H9 (cell line): ENCODE data around the gene CFAP57. TPM values are rescaled to one million over a fixed set of nuclear protein-coding genes. Genes with fewer than 3 reads are reported as not detected.

Experiments
- DNase-seq: peaks from one replicate; pipeline ENCODE4 v3.0.0-alpha.2; 2017
- H2AFZ ChIP-seq: one replicate; pipeline ENCODE4 v1.6.1; 2013; ENCODE audit warnings: mild to moderate bottlenecking, low read length, control low read depth, moderate library complexity
- H2AK5ac ChIP-seq: 2 replicates; pipeline ENCODE4 v1.6.1; 2013; ENCODE audit warnings: low read length, control low read depth, mixed read lengths; ENCODE audit not compliant: insufficient read length
- H2BK120ac ChIP-seq: one replicate; pipeline ENCODE4 v1.6.1; 2013; ENCODE audit warnings: low read depth, mild to moderate bottlenecking, low read length, control low read depth, inconsistent platforms; ENCODE audit not compliant: poor library complexity, severe bottlenecking
- H2BK12ac ChIP-seq: 2 replicates; pipeline ENCODE4 v1.6.1; 2013; ENCODE audit warnings: low read length, control low read depth, mixed read lengths, low read depth; ENCODE audit not compliant: insufficient read length
- H2BK15ac ChIP-seq: 2 replicates; pipeline ENCODE4 v1.6.1; 2013; ENCODE audit warnings: low read depth, low read length, control low read depth
- H2BK20ac ChIP-seq: one replicate; pipeline ENCODE4 v1.6.1; 2013; ENCODE audit warnings: low read depth, mild to moderate bottlenecking, low read length, control low read depth, inconsistent platforms; ENCODE audit not compliant: poor library complexity, severe bottlenecking
- H2BK5ac ChIP-seq: 2 replicates; pipeline ENCODE4 v1.6.1; 2013; ENCODE audit warnings: low read length, control low read depth, mixed read lengths; ENCODE audit not compliant: insufficient read length
- H3K14ac ChIP-seq: 2 replicates; pipeline ENCODE4 v1.6.1; 2013; ENCODE audit warnings: low read length, control low read depth; ENCODE audit not compliant: insufficient read depth
- H3K18ac ChIP-seq: 2 replicates; pipeline ENCODE4 v1.6.1; 2013; ENCODE audit warnings: low read depth, mild to moderate bottlenecking, mixed read lengths, low read length, control low read depth; ENCODE audit not compliant: insufficient read length
- H3K23ac ChIP-seq: 2 replicates; pipeline ENCODE4 v1.6.1; 2013; ENCODE audit warnings: low read length, control low read depth, mixed read lengths, low read depth; ENCODE audit not compliant: insufficient read length
- H3K23me2 ChIP-seq: 2 replicates; pipeline ENCODE4 v1.6.1; 2013; ENCODE audit warnings: low read depth, mild to moderate bottlenecking, mixed read lengths, low read length, control low read depth; ENCODE audit not compliant: insufficient read length, poor library complexity, severe bottlenecking
- H3K27ac ChIP-seq: 2 replicates; pipeline ENCODE4 v1.5.1; 2013; ENCODE audit warnings: low read length, control low read depth, mixed read lengths, low read depth; ENCODE audit not compliant: insufficient read length
- H3K27me3 ChIP-seq: 2 replicates; pipeline ENCODE4 v1.6.1; 2013; ENCODE audit warnings: low read length, control low read depth, inconsistent platforms; ENCODE audit not compliant: insufficient read depth
- H3K4ac ChIP-seq: 2 replicates; pipeline ENCODE4 v1.6.1; 2013; ENCODE audit warnings: low read depth, mild to moderate bottlenecking, control low read depth, inconsistent platforms, low read length, moderate library complexity
- H3K4me1 ChIP-seq: 2 replicates; pipeline ENCODE4 v1.6.1; 2013; ENCODE audit warnings: low read length, control low read depth, inconsistent platforms; ENCODE audit not compliant: insufficient read depth
- H3K4me2 ChIP-seq: 2 replicates; pipeline ENCODE4 v1.6.1; 2013; ENCODE audit warnings: low read length, control low read depth, mixed read lengths; ENCODE audit not compliant: insufficient read length, insufficient read depth
- H3K56ac ChIP-seq: 2 replicates; pipeline ENCODE4 v1.6.1; 2013; ENCODE audit warnings: low read depth, mild to moderate bottlenecking, mixed read lengths, low read length, control low read depth; ENCODE audit not compliant: insufficient read length
- H3K79me1 ChIP-seq: 2 replicates; pipeline ENCODE4 v1.6.1; 2013; ENCODE audit warnings: low read depth, mild to moderate bottlenecking, moderate library complexity, low read length, control low read depth, inconsistent platforms; ENCODE audit not compliant: insufficient read depth, poor library complexity, severe bottlenecking
- H3K79me2 ChIP-seq: 2 replicates; pipeline ENCODE4 v1.6.1; 2013; ENCODE audit warnings: low read length, control low read depth, inconsistent platforms; ENCODE audit not compliant: insufficient read depth
- H3K9ac ChIP-seq: 2 replicates; pipeline ENCODE4 v1.6.1; 2013; ENCODE audit warnings: low read length, control low read depth, mixed read lengths; ENCODE audit not compliant: insufficient read length; ENCODE audit errors: extremely low read depth
- H3K9me3 ChIP-seq: one replicate; pipeline ENCODE4 v1.6.1; 2013; ENCODE audit warnings: low read depth, low read length, inconsistent platforms; ENCODE audit not compliant: control insufficient read depth
- H3T11ph ChIP-seq: one replicate; pipeline ENCODE4 v1.6.1; 2013; ENCODE audit warnings: mild to moderate bottlenecking, low read length, control low read depth, inconsistent platforms
- H4K20me1 ChIP-seq: one replicate; pipeline ENCODE4 v1.6.1; 2013; ENCODE audit not compliant: control insufficient read depth, insufficient read length, insufficient read depth
- H4K5ac ChIP-seq: 2 replicates; pipeline ENCODE4 v1.6.1; 2013; ENCODE audit warnings: low read depth, mild to moderate bottlenecking, mixed read lengths, low read length, control low read depth; ENCODE audit not compliant: insufficient read length
- H4K8ac ChIP-seq: replicated peaks from 2 replicates; pipeline ENCODE4 v1.6.1; 2013; ENCODE audit warnings: low read length, control low read depth, mixed read lengths, low read depth; ENCODE audit not compliant: insufficient read length
- H4K91ac ChIP-seq: 2 replicates; pipeline ENCODE4 v1.6.1; 2013; ENCODE audit warnings: low read depth, mild to moderate bottlenecking, moderate library complexity, mixed read lengths, low read length, control low read depth; ENCODE audit not compliant: insufficient read length
- H3K27ac Mint-ChIP-seq, 3 experiments: 2 replicates in 2 of 3; 3 replicates in 1 of 3; pipeline ENCODE4 v1.8.0; 2020 to 2021; ENCODE audit warnings: mixed read lengths in 3 of 3, mild to moderate bottlenecking in 1 of 3, moderate library complexity in 1 of 3
- H3K27me3 Mint-ChIP-seq: 2 replicates; pipeline ENCODE4 v1.8.0; 2021; ENCODE audit warnings: low read depth, mild to moderate bottlenecking, moderate library complexity, mixed read lengths
- H3K36me3 Mint-ChIP-seq, 3 experiments: 2 replicates in 2 of 3; 3 replicates in 1 of 3; pipeline ENCODE4 v1.8.0; 2020 to 2021; ENCODE audit warnings: low read depth in 3 of 3, mixed read lengths in 3 of 3; ENCODE audit not compliant: insufficient read depth in 1 of 3
- H3K4me1 Mint-ChIP-seq, 2 experiments: 2 replicates each; pipeline ENCODE4 v1.8.0; 2020; ENCODE audit warnings: mixed read lengths in 2 of 2
- H3K4me3 Mint-ChIP-seq, 2 experiments: 2 replicates in 1 of 2; 3 replicates in 1 of 2; pipeline ENCODE4 v1.8.0; 2020 to 2021; ENCODE audit warnings: mild to moderate bottlenecking in 2 of 2, mixed read lengths in 2 of 2, moderate library complexity in 1 of 2
- H3K9me3 Mint-ChIP-seq, 2 experiments: 2 replicates in 1 of 2; 3 replicates in 1 of 2; pipeline ENCODE4 v1.8.0; 2020; ENCODE audit warnings: mild to moderate bottlenecking in 2 of 2, mixed read lengths in 2 of 2, moderate library complexity in 1 of 2
- WGBS: extraction: QIAGEN DNeasy Blood & Tissue Kit; methylation state at CpG from one replicate; pipeline ENCODE4 v1.1.7; 2013; ENCODE audit warnings: missing lambda C conversion rate, low lambda C conversion rate, mixed read lengths; ENCODE audit not compliant: insufficient read length; ENCODE audit errors: extremely low coverage; 5-methylcytosine and 5-hydroxymethylcytosine counted together
- total RNA-seq: library from RNA; stranded (reverse); gene quantifications from 2 replicates; pipeline ENCODE4 v1.2.1, GENCODE V29; 2021
- TF ChIP-seq, protein P1 (sequence below): fragments of 200-600 bp; sonication (generic); conservative IDR thresholded peaks from 3 replicates; pipeline ENCODE4 v1.8.0; 2021; ENCODE audit warnings: antibody characterized with exemption, mild to moderate bottlenecking

Gene CFAP57
- total RNA-seq, 1 experiment from 2014 or later, result 0.33 TPM

DNA sequence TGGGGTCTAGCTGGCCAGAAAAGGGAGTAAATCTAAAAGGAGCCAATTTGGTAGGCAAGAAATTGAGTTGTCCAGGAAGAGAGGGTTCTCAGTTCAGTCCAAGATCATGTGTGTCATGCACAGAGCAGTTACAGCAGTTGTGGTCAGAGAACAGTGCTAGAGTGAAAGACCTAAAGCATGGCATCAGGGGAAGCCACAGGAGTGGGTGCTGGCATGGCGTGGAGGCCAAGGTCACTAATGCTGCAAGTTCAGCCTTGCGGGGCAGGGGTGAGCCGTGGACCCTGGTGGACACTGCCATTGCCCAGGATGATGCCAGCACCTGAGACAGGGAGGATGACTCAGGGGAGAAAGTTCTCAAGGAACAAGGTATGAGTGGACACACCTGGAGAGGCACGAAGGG lies 81.0 kb downstream of the CFAP57 start:
- no peak overlapping the region for H4K91ac ChIP-seq
- H3K23ac ChIP-seq, result no peak overlapping the region
- no peak overlapping the region for H2AK5ac ChIP-seq
- no CpG with 5 or more reads among the region's 4 CpGs for WGBS
- H3K18ac ChIP-seq, result no peak overlapping the region
- H2BK15ac ChIP-seq, result no peak overlapping the region
- no peak overlapping the region for H2BK5ac ChIP-seq
- H3K9ac ChIP-seq, result no peak overlapping the region
- no peaks in the 10 kb centered on the region for H3K79me1 ChIP-seq
- H3K4me2 ChIP-seq, result no peak overlapping the region
- H3K27me3 ChIP-seq, result no peaks in the 10 kb centered on the region
- no peak overlapping the region for H3K56ac ChIP-seq
- no peak overlapping the region for H3K27ac ChIP-seq
- H3K23me2 ChIP-seq, result no peaks in the 10 kb centered on the region
- H3K79me2 ChIP-seq, result no peaks in the 10 kb centered on the region; the same call in 1 of the 2 replicates
- H4K5ac ChIP-seq, result no peak overlapping the region
- no peaks in the 10 kb centered on the region for H4K20me1 ChIP-seq
- no peak overlapping the region for H2AFZ ChIP-seq
- H2BK120ac ChIP-seq, result no peak overlapping the region
- H3K36me3 Mint-ChIP-seq, result peaks cover 4 to 6% (median 5%) of the 10 kb centered on the region in 3 experiments
- no peaks in the 10 kb centered on the region for H3K4me1 ChIP-seq
- no peak overlapping the region for H3K14ac ChIP-seq
- H4K8ac ChIP-seq, result no peak overlapping the region
- TF ChIP-seq, protein P1, sequence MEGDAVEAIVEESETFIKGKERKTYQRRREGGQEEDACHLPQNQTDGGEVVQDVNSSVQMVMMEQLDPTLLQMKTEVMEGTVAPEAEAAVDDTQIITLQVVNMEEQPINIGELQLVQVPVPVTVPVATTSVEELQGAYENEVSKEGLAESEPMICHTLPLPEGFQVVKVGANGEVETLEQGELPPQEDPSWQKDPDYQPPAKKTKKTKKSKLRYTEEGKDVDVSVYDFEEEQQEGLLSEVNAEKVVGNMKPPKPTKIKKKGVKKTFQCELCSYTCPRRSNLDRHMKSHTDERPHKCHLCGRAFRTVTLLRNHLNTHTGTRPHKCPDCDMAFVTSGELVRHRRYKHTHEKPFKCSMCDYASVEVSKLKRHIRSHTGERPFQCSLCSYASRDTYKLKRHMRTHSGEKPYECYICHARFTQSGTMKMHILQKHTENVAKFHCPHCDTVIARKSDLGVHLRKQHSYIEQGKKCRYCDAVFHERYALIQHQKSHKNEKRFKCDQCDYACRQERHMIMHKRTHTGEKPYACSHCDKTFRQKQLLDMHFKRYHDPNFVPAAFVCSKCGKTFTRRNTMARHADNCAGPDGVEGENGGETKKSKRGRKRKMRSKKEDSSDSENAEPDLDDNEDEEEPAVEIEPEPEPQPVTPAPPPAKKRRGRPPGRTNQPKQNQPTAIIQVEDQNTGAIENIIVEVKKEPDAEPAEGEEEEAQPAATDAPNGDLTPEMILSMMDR, result no peak
- no peak overlapping the region for H3T11ph ChIP-seq
- H3K4me1 Mint-ChIP-seq, result no peaks in the 10 kb centered on the region
- no peak overlapping the region for H3K4ac ChIP-seq
- H3K9me3 Mint-ChIP-seq, result peaks cover 42 to 46% of the 10 kb centered on the region in 2 experiments
- peaks cover 31% of the 10 kb centered on the region for H3K9me3 ChIP-seq
- H2BK20ac ChIP-seq, result no peak overlapping the region
- peaks cover 20% of the 10 kb centered on the region for H3K27me3 Mint-ChIP-seq
- H3K4me3 Mint-ChIP-seq, result no peak overlapping the region
- no peak overlapping the region for H3K27ac Mint-ChIP-seq
- H2BK12ac ChIP-seq, result no peak overlapping the region
- DNase-seq, result no peak
